Trophoblast cell (in vitro differentiated cells and primary cell): Measurements from ENCODE around the gene SAA2.

Experiments
- DNase-seq, 2 donors: peaks; one replicate each; pipeline ENCODE4 v3.0.0-alpha.2; 2016
- H2AFZ ChIP-seq: 2 replicates; pipeline ENCODE4 v1.6.1; 2013; ENCODE audit warnings: low read length, moderate library complexity, mild to moderate bottlenecking; ENCODE audit not compliant: insufficient read depth, poor library complexity
- H2AK5ac ChIP-seq: 2 replicates; pipeline ENCODE4 v1.6.1; 2013; ENCODE audit warnings: mild to moderate bottlenecking, low read length
- H2BK120ac ChIP-seq: 2 replicates; pipeline ENCODE4 v1.6.1; 2013; ENCODE audit warnings: low read length, mild to moderate bottlenecking, moderate library complexity; ENCODE audit not compliant: insufficient read depth, poor library complexity
- H2BK12ac ChIP-seq: 2 replicates; pipeline ENCODE4 v1.6.1; 2013; ENCODE audit warnings: mild to moderate bottlenecking, low read length, moderate library complexity
- H2BK5ac ChIP-seq: 2 replicates; pipeline ENCODE4 v1.6.1; 2013; ENCODE audit warnings: low read length, low read depth, moderate library complexity, mild to moderate bottlenecking; ENCODE audit not compliant: poor library complexity
- H3K14ac ChIP-seq: 2 replicates; pipeline ENCODE4 v1.6.1; 2013; ENCODE audit warnings: mild to moderate bottlenecking, low read length
- H3K18ac ChIP-seq: 2 replicates; pipeline ENCODE4 v1.6.1; 2013; ENCODE audit warnings: mild to moderate bottlenecking, low read length
- H3K23ac ChIP-seq: 2 replicates; pipeline ENCODE4 v1.6.1; 2013; ENCODE audit warnings: low read length
- H3K27ac ChIP-seq: 2 replicates; pipeline ENCODE4 v1.5.1; 2013; ENCODE audit warnings: low read depth, mild to moderate bottlenecking, inconsistent platforms, low read length, moderate library complexity
- H3K27me3 ChIP-seq: 2 replicates; pipeline ENCODE4 v1.6.1; 2013; ENCODE audit warnings: inconsistent platforms, mild to moderate bottlenecking, low read length, moderate library complexity; ENCODE audit not compliant: insufficient read depth
- H3K36me3 ChIP-seq, 2 experiments: 1 replicate in 1 of 2; 2 replicates in 1 of 2; pipeline ENCODE4 v1.6.1; 2013; ENCODE audit warnings: low read length in 2 of 2, mild to moderate bottlenecking in 2 of 2, moderate library complexity in 1 of 2; ENCODE audit not compliant: insufficient read depth in 2 of 2, control insufficient read depth in 1 of 2
- H3K4ac ChIP-seq: 2 replicates; pipeline ENCODE4 v1.6.1; 2013; ENCODE audit warnings: low read depth, mild to moderate bottlenecking, low read length, moderate library complexity
- H3K4me1 ChIP-seq, 2 experiments: 1 replicate in 1 of 2; 2 replicates in 1 of 2; pipeline ENCODE4 v1.6.1; 2013; ENCODE audit warnings: low read length in 2 of 2, mild to moderate bottlenecking in 2 of 2, moderate library complexity in 1 of 2; ENCODE audit not compliant: insufficient read depth in 2 of 2, control insufficient read depth in 1 of 2
- H3K4me2 ChIP-seq: 2 replicates; pipeline ENCODE4 v1.6.1; 2013; ENCODE audit warnings: inconsistent platforms, mild to moderate bottlenecking, low read length, moderate library complexity
- H3K4me3 ChIP-seq: 2 replicates; pipeline ENCODE4 v1.5.1; 2013; ENCODE audit warnings: mild to moderate bottlenecking, low read depth, low read length, inconsistent platforms
- H3K79me1 ChIP-seq: one replicate; pipeline ENCODE4 v1.6.1; 2013; ENCODE audit warnings: low read length
- H3K79me2 ChIP-seq: 2 replicates; pipeline ENCODE4 v1.6.1; 2013; ENCODE audit warnings: low read length, mild to moderate bottlenecking; ENCODE audit not compliant: control insufficient read depth, insufficient read depth, poor library complexity
- H3K9ac ChIP-seq: 2 replicates; pipeline ENCODE4 v1.6.1; 2013; ENCODE audit warnings: mild to moderate bottlenecking, low read length
- H3K9me3 ChIP-seq: 2 replicates; pipeline ENCODE4 v1.6.1; 2013; ENCODE audit warnings: low read depth, mild to moderate bottlenecking, control low read depth, inconsistent platforms, low read length; ENCODE audit not compliant: insufficient read depth
- H4K12ac ChIP-seq: 2 replicates; pipeline ENCODE4 v1.6.1; 2013; ENCODE audit warnings: low read depth, mild to moderate bottlenecking, low read length, moderate library complexity
- H4K8ac ChIP-seq: 2 replicates; pipeline ENCODE4 v1.6.1; 2013; ENCODE audit warnings: low read depth, mild to moderate bottlenecking, low read length, moderate library complexity
- H4K91ac ChIP-seq: one replicate; pipeline ENCODE4 v1.6.1; 2013; ENCODE audit warnings: low read depth, mild to moderate bottlenecking, low read length, moderate library complexity
- WGBS: extraction: QIAGEN DNeasy Blood & Tissue Kit; methylation state at CpG from one replicate; pipeline ENCODE4 v1.1.7; 2013; ENCODE audit warnings: missing lambda C conversion rate; ENCODE audit not compliant: insufficient read length, insufficient coverage; ENCODE audit errors: extremely low coverage; 5-methylcytosine and 5-hydroxymethylcytosine counted together

SAA2 gene

GRCh38 chr11:18261721-18262120 is 13.3 kb upstream of the SAA2 start:
- H3K18ac ChIP-seq = no peak overlapping the region
- no peak overlapping the region for H3K4ac ChIP-seq
- no peak overlapping the region for H4K12ac ChIP-seq
- H2AFZ ChIP-seq = no peak overlapping the region
- no peak overlapping the region for H4K91ac ChIP-seq
- H3K79me1 ChIP-seq = no peaks in the 10 kb centered on the region
- H3K27ac ChIP-seq = no peak overlapping the region
- H4K8ac ChIP-seq = no peak overlapping the region
- DNase-seq = no peak
- no peak overlapping the region for H2AK5ac ChIP-seq
- no peak overlapping the region for H3K14ac ChIP-seq
- no peaks in the 10 kb centered on the region for H3K27me3 ChIP-seq
- peaks cover 0 to 4% of the 10 kb centered on the region in 2 experiments for H3K4me1 ChIP-seq
- no CpG with 5 or more reads among the region's 14 CpGs for WGBS
- no peaks in the 10 kb centered on the region for H3K9me3 ChIP-seq
- no peak overlapping the region for H3K4me3 ChIP-seq
- H3K23ac ChIP-seq = no peak overlapping the region
- H3K4me2 ChIP-seq = no peak overlapping the region
- peak overlapping the region; percentile 76 for H2BK12ac ChIP-seq
- H3K79me2 ChIP-seq = no peaks in the 10 kb centered on the region
- H3K36me3 ChIP-seq = no peaks in the 10 kb centered on the region
- H2BK5ac ChIP-seq = no peak overlapping the region
- no peak overlapping the region for H3K9ac ChIP-seq
- no peak overlapping the region for H2BK120ac ChIP-seq

GRCh38 chr11:18259259-18259658 is 10.8 kb upstream of the SAA2 start:
- H3K23ac ChIP-seq = peak overlapping the region; percentile 34

GRCh38 chr11:18254781-18255361 is 6.4 kb upstream of the SAA2 start:
- Histone ChIP-seq H4K8ac (no peak overlapping the region), H3K27ac (no peak overlapping the region), H2BK5ac (no peak overlapping the region), H3K18ac (no peak overlapping the region), H3K4ac (no peak overlapping the region), H4K91ac (no peak overlapping the region), H2AFZ (no peak overlapping the region), H3K27me3 (no peaks in the 10 kb centered on the region), H4K12ac (no peak overlapping the region), H3K79me1 (no peaks in the 10 kb centered on the region), H3K14ac (no peak overlapping the region), H3K79me2 (no peaks in the 10 kb centered on the region), H2AK5ac (no peak overlapping the region), H3K9me3 (peaks cover 3% of the 10 kb centered on the region), H3K4me3 (no peak overlapping the region), H2BK12ac (no peak overlapping the region), H3K4me2 (no peak overlapping the region), H3K9ac (no peak overlapping the region), H3K23ac (no peak overlapping the region), H3K36me3 (no peaks in the 10 kb centered on the region), H2BK120ac (no peak overlapping the region), H3K4me1 (no peaks in the 10 kb centered on the region)
- no CpG with 5 or more reads among the region's 2 CpGs for WGBS
- no peak for DNase-seq

More at GRCh38 chr11:18259259-18259658, 10.8 kb upstream of the SAA2 start:
- H3K14ac ChIP-seq = no peak overlapping the region
- H3K9me3 ChIP-seq = peaks cover under 1% of the 10 kb centered on the region
- H4K8ac ChIP-seq = no peak overlapping the region
- H2BK12ac ChIP-seq = no peak overlapping the region
- peak in 1 of 2 donors; percentile 14 for DNase-seq
- H3K27ac ChIP-seq = no peak overlapping the region
- H3K4ac ChIP-seq = no peak overlapping the region
- no peak overlapping the region for H3K18ac ChIP-seq
- H3K4me1 ChIP-seq = peaks cover 0 to 2% of the 10 kb centered on the region in 2 experiments
- H3K4me2 ChIP-seq = no peak overlapping the region
- no peaks in the 10 kb centered on the region for H3K36me3 ChIP-seq
- H4K12ac ChIP-seq = no peak overlapping the region
- no peaks in the 10 kb centered on the region for H3K27me3 ChIP-seq
- no peak overlapping the region for H2BK5ac ChIP-seq
- no peaks in the 10 kb centered on the region for H3K79me1 ChIP-seq
- H2AFZ ChIP-seq = no peak overlapping the region
- H3K79me2 ChIP-seq = no peaks in the 10 kb centered on the region
- no peak overlapping the region for H4K91ac ChIP-seq
- H2AK5ac ChIP-seq = no peak overlapping the region
- no peak overlapping the region for H3K4me3 ChIP-seq
- no peak overlapping the region for H2BK120ac ChIP-seq
- no peak overlapping the region for H3K9ac ChIP-seq

GRCh38 chr11:18253778-18254338 is 5.4 kb upstream of the SAA2 start:
- Histone ChIP-seq H4K91ac (no peak overlapping the region), H2AFZ (no peak overlapping the region), H3K27ac (no peak overlapping the region), H3K4ac (no peak overlapping the region), H3K4me3 (no peak overlapping the region), H3K18ac (no peak overlapping the region), H3K79me1 (no peaks in the 10 kb centered on the region), H3K4me2 (no peak overlapping the region), H3K23ac (no peak overlapping the region), H2BK120ac (no peak overlapping the region), H3K79me2 (no peaks in the 10 kb centered on the region), H3K14ac (no peak overlapping the region), H4K8ac (no peak overlapping the region), H2AK5ac (no peak overlapping the region), H3K9me3 (peaks cover 3% of the 10 kb centered on the region), H3K27me3 (no peaks in the 10 kb centered on the region), H2BK5ac (no peak overlapping the region), H3K36me3 (no peaks in the 10 kb centered on the region), H4K12ac (no peak overlapping the region), H3K4me1 (peaks cover 0 to 2% of the 10 kb centered on the region in 2 experiments), H2BK12ac (no peak overlapping the region), H3K9ac (no peak overlapping the region)
- DNase-seq = no peak
- no CpG with 5 or more reads among the region's 11 CpGs for WGBS
